Measurements from ENCODE around the gene PLS3.

The PLS3 gene

GRCh38 chrX:115693476-115693875, 132.5 kb downstream of the PLS3 start:
- DNase-seq (ENCODE audit: low spot score), result no peak

- DNase-seq (ENCODE audit: low spot score), result no peak
These were observed 133.1 kb downstream of the PLS3 start for GRCh38 chrX:115694028-115694427.

DNA sequence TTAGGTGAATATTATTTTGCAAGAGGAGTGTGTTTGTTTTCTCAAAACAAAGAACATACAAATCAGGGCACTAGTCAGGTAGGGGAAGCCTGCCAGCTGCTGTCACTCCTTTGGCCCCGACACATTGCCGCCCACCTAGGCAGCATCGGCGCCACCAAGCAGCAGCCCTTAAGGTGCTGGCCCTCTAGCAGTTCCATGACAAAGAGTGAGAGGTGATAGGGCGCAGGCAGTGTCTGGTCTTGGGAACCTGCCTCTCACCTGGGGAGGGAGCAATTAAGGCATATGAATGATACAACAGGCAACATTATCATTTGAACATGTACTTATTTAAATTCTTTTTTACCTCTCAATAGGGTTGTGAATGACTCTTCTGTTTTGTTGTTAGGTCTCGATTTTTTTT, 135.1 kb downstream of the PLS3 start:
- DNase-seq (ENCODE audit: low spot score), result no peak

DNA sequence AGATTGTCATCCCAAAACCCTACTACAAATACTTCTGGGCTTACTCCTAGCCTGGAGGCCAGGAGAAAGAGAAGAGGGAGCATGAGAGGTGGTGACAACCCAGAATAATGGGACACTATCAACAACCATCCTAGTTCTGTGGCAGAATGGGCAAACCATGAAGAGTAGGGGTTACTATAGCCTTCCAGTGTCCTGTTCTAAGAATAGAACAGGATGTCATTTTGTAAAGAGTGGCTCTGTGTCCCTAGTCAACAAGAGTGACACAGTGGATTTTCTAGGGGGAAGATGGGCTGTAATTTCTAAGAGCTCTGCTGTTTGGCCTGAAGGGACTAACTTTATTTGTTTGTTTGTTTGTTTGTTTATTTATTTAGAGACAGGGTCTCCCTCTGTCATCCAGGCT, 136.0 kb downstream of the PLS3 start:
- no peak for DNase-seq (ENCODE audit: low spot score)

DNA sequence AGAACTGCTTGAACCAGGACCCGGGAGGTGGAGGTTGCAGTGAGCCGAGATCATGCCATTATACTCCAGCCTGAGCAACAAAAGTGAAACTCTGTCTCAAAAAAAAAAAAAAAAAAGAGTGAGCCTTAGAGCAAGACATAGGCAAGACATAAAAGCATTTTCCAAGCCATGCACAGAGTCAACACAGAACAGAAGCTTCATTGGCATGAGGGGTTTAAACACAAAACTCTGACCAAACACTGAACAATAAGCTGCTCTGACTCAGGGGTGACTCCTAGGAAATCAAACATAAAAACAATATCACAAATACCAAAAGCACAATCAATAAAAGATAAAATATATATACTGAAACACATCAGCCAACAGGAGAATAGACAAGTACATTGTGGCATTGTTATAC, 136.8 kb downstream of the PLS3 start:
- no peak for DNase-seq (ENCODE audit: low spot score)

Data from CD4-positive, alpha-beta T cell treated with Interleukin-2 at 100 ng/mL for 4 hours (primary cell).